Dedifferentiated amniotic fluid mesenchymal stem cell (primary cell): ENCODE data around the gene RFX4.

Source experiments
- DNase-seq: peaks from one replicate; pipeline ENCODE4 v3.0.0-alpha.2; 2016; ENCODE audit errors: extremely low spot score

The RFX4 gene

GRCh38 chr12:106646472-106646871 is 63.7 kb downstream of the RFX4 start:
- DNase-seq = no peak

GRCh38 chr12:106647793-106648514 is 65.2 kb downstream of the RFX4 start:
- DNase-seq = no peak

DNA sequence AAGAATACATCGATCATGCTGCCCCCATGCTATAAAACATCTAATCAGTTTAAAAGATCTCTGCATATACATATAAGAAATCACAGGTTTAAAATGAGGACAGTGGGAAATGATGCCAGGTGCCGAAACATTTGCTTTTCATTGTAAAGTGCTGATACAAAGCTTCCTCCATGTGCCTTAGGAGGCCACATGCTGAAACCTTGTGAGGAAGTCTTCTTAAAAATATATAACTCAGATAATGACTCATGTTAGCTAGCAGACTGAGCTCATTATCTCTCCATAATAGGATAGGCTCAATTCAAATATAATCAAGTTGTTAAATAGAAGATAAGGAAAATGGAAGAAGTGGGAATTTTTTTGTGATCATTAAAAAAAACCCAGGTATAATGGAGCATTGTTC is 65.9 kb downstream of the RFX4 start:
- DNase-seq = no peak

- no peak for DNase-seq
Measured at GRCh38 chr12:106651552-106651951, 68.7 kb downstream of the RFX4 start.

GRCh38 chr12:106652510-106653015 is 69.8 kb downstream of the RFX4 start:
- DNase-seq = no peak

GRCh38 chr12:106655577-106655976 is 72.8 kb downstream of the RFX4 start:
- DNase-seq = no peak

GRCh38 chr12:106657488-106657887 is 74.7 kb downstream of the RFX4 start:
- no peak for DNase-seq

DNA sequence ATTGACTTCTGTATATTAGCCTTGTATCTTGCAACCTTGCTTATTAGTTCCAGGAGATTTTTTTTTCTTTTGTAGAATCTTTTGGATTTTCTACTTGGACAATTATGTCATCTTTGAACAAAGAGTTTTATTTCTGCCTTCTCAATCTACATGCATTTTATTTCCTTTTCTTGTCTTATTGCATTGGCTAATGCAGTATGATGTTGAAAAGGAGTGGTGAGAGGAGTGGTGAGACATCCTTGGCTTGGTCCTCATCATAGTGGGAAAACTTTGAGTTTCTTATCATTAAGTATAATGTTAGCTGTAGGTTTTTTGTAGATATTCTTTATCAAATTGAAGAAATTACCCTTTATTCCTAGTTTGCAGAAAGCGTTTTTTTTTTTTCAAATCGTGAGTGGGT is 80.6 kb downstream of the RFX4 start:
- no peak for DNase-seq

DNA sequence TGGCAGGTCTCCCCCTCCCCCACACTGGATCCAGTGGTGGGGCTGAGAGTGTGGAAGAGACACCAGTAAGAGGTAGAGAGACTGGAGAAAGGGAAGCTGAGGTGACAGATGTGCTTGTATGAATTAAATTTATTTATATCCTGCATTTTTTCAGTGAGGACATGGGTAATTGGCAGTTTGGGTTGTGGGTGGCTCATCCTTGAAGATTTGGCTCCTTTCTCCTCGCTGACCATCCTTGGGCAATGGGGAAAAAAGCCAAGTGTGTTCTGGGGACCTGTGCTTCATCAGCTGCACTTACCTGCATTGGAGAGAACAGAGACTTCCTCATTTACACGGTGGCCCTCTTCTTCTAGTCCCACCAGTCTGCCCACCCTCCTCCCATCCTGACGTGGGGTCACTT is 86.4 kb downstream of the RFX4 start:
- DNase-seq = no peak

GRCh38 chr12:106670131-106670530 is 87.3 kb downstream of the RFX4 start:
- no peak for DNase-seq

- no peak for DNase-seq
Measured at GRCh38 chr12:106671840-106672239, 89.0 kb downstream of the RFX4 start.

GRCh38 chr12:106672314-106673025 is 89.7 kb downstream of the RFX4 start:
- no peak for DNase-seq

DNA sequence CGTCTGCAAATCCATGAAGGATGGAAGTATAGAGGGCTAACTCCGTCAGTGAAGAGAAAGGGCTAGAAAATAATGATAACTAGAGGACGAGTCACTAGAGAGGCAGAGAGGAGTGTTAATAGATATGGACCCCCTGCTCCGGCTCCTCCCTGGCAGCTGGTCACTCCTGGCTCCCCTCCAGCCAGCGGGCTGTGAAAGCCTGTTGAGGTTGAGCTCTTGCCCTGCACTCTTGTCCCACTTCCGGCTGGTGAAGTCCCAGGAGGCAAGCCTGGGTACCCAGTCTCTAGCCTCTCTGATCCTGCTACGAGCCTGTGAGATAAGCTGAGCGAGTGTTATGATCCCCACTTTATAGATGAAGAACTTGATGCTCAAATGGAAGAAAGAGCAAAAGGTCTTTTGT is 90.3 kb downstream of the RFX4 start:
- DNase-seq = no peak

DNA sequence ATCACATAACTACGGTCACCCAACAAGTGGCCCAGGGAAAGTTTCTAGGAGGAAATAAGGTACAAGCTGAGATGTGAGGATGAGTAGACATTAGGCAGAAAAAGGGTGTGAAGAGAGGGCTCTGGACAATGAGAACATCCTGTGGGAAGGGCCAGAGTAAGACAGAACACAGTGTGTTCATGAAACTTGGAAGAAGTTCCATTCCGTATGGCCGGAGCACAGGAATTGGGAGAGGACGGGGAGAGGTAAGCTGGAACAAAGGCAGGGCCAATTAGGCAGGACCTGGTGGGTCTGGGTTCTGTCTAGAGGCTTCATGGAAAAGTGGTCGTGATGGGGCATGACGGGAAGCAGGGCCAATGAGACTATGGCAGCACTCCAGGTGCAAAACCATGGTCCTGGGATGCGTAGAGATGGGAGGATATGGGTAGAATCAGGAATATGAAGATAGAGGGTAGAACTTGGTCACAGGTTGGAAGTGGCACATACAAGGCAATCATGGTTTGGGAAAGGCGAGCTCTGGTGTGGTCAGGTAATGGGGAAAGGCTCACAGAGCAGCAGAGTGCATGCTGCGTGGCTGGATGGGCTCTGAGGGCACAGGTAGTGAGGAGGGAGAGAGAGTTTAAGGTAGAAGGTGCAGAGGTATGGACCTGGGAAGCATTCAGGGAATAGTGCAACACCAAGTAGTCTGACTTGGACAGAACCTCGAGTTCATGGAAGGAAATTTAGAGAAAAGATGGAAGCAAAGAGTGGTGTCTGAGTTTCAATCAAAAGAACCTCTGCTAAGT is 93.0 kb downstream of the RFX4 start:
- DNase-seq = no peak

GRCh38 chr12:106679574-106679973 is 96.8 kb downstream of the RFX4 start:
- DNase-seq = no peak

DNA sequence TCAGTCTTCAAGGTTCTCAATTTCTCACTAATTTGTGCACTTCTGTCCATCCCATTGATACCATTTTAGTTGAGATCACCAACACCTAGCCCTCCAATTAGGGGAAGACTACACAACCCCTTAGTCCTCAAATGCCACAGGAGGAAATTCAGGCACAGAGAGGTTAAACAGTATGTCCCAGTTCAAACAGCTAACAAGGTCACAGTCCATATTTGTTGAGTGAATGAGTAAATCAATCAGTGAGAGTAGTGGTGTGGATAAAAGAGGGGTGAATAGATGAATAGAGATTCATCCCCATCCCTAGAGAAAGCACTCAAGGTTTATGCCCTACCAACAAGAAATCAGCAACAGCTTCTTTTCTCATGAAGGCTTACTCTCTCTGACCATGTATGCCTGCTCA is 97.5 kb downstream of the RFX4 start:
- DNase-seq = no peak

- no peak for DNase-seq
Measured at GRCh38 chr12:106681210-106681609, 98.4 kb downstream of the RFX4 start.

DNA sequence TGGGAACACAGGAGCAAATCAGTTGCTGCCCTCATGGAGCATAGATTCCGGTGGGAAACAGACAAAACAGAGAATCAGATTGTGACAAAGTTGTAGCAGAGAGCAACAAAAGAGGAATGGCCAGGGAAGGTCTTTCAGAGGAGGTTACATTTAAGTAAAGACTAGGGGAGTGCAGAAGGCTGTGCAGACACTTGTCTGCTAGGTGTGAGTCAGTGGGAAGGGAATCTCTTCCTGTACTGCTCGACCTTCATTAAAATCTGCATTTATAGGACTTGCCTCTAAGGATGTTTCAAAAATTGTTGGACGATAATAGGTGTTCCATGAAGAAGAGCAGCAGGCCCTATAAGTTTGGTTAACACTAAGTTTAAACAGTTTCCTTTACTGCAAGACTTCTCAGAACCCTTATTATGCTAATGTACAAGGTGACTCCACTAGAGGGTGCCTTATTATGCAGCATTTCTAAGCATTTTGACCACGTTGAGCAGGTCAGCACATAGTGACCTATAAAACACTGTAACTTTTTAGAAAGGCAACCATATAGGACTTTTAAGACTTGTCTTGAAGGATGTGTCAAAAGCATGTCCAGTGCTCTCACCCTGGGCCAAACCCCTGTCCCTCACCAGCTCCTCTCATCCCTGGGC is 99.9 kb downstream of the RFX4 start:
- no peak for DNase-seq

GRCh38 chr12:106684497-106684896 is 101.7 kb downstream of the RFX4 start:
- DNase-seq = no peak

DNA sequence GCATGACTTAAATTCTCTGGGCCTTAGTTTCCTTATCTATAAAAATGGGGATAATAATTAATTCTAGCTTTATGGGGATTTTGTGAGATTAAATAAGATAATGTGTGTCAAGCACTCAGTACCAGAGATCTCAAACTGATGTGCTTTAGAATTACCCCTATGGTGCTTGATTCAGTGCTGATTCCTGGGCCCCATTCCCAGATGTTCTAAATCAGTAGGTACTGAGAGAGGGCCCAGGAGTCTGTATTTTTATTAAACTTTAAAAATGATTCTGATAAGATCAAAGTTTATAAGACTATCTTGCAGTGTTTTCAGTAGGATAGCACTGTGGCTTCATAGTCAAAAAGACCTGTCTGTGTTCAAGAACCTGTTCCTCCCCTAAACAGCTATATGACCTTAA is 102.6 kb downstream of the RFX4 start:
- DNase-seq = no peak

GRCh38 chr12:106687672-106688071 is 104.9 kb downstream of the RFX4 start:
- no peak for DNase-seq
